Keratinocyte (primary cell): Measurements from ENCODE around the gene SGK2. TPM values are rescaled to one million over a fixed set of nuclear protein-coding genes. Genes with fewer than 3 reads are reported as not detected.

Experiments used
- DNase-seq: peaks from one replicate; pipeline ENCODE4 v3.0.0-alpha.2; 2011; ENCODE audit warnings: low read depth, missing footprints, low spot score
- FAIRE-seq: peaks from 2 replicates; lab custom pipeline; 2011; peaks lifted over from hg19 to GRCh38; lab: Jason Lieb, UNC
- H2AFZ ChIP-seq: 2 replicates; pipeline ENCODE4 v1.6.0; 2012; ENCODE audit warnings: low read length, control low read depth, inconsistent platforms; ENCODE audit not compliant: control insufficient read depth
- H3K27ac ChIP-seq: 2 replicates; pipeline ENCODE4 v1.5.1; 2011; ENCODE audit warnings: low read length; ENCODE audit not compliant: control insufficient read depth, insufficient read depth
- H3K27me3 ChIP-seq: 3 replicates; pipeline ENCODE4 v1.6.0; 2011; ENCODE audit warnings: low read length; ENCODE audit not compliant: control insufficient read depth, insufficient read depth; ENCODE audit errors: extremely low read depth
- H3K36me3 ChIP-seq, 2 experiments: 2 replicates in 1 of 2; 3 replicates in 1 of 2; pipeline ENCODE4 v1.5.1; 2011; ENCODE audit warnings: low read length in 2 of 2, mild to moderate bottlenecking in 1 of 2; ENCODE audit not compliant: control insufficient read depth in 2 of 2, insufficient read depth in 2 of 2; ENCODE audit errors: extremely low read depth in 1 of 2
- H3K4me1 ChIP-seq: 3 replicates; pipeline ENCODE4 v1.5.1; 2011; ENCODE audit warnings: low read length; ENCODE audit not compliant: control insufficient read depth, insufficient read depth; ENCODE audit errors: extremely low read depth
- H3K4me2 ChIP-seq: 3 replicates; pipeline ENCODE4 v1.6.0; 2011; ENCODE audit warnings: low read depth, low read length; ENCODE audit not compliant: control insufficient read depth, insufficient read depth; ENCODE audit errors: extremely low read depth
- H3K4me3 ChIP-seq, 3 experiments: fragments of 200-600 bp in 1 of 3; sonication (generic) in 1 of 3; 2 replicates in 2 of 3; 3 replicates in 1 of 3; pipeline ENCODE4 v1.5.1; 2011 to 2016; ENCODE audit warnings: low read length in 3 of 3, mild to moderate bottlenecking in 3 of 3, control low read depth in 2 of 3, inconsistent platforms in 1 of 3, low read depth in 1 of 3, mixed read lengths in 1 of 3, mixed run types in 1 of 3, moderate library complexity in 1 of 3; ENCODE audit not compliant: control insufficient read depth in 2 of 3, insufficient read depth in 2 of 3; ENCODE audit errors: extremely low read depth in 1 of 3
- H3K79me2 ChIP-seq: 2 replicates; pipeline ENCODE4 v1.6.0; 2012; ENCODE audit warnings: low read length; ENCODE audit not compliant: control insufficient read depth, insufficient read depth
- H3K9ac ChIP-seq: 3 replicates; pipeline ENCODE4 v1.6.0; 2011; ENCODE audit warnings: low read length; ENCODE audit not compliant: control insufficient read depth, insufficient read depth; ENCODE audit errors: extremely low read depth
- H3K9me1 ChIP-seq: 3 replicates; pipeline ENCODE4 v1.6.0; 2011; ENCODE audit warnings: low read length; ENCODE audit not compliant: control insufficient read depth, insufficient read depth; ENCODE audit errors: extremely low read depth
- H3K9me3 ChIP-seq: 2 replicates; pipeline ENCODE4 v1.5.1; 2012; ENCODE audit warnings: low read depth, low read length; ENCODE audit not compliant: control insufficient read depth
- H4K20me1 ChIP-seq: 3 replicates; pipeline ENCODE4 v1.6.0; 2011; ENCODE audit warnings: low read length; ENCODE audit not compliant: control insufficient read depth, insufficient read depth; ENCODE audit errors: extremely low read depth
- EZH2 ChIP-seq: IDR thresholded peaks from one replicate; pipeline ENCODE4 v1.6.1; 2012; ENCODE audit warnings: inconsistent platforms, mild to moderate bottlenecking, low read length, moderate library complexity
- dilution Hi-C: fragments of 300-500 bp; cut with MboI; formaldehyde crosslinking; loops from one replicate; pipeline ENCODE4 v1.7.0; 2020; ENCODE audit warnings: low sequenced_read_pairs; ENCODE audit not compliant: extremely low pct_ligation_motif_present
- polyA plus RNA-seq, 5 experiments: library from polyadenylated mRNA; depleted of rRNA in 3 of 5; stranded (reverse) in 3 of 5; stranded (forward) in 1 of 5; unstranded in 1 of 5; fragments of >200 nt; gene quantifications; 1 replicate in 1 of 5; 2 replicates in 3 of 5; 3 replicates in 1 of 5; pipeline versions ENCODE4 v1.2.1 to v1.2.3, GENCODE V29; 2011 to 2012; ENCODE audit warnings: missing spikeins in 2 of 5, low read depth in 1 of 5, low replicate concordance in 1 of 5
- TF ChIP-seq, protein P1 (sequence below), 3 experiments: IDR thresholded peaks in 1 of 3; conservative IDR thresholded peaks in 1 of 3; optimal IDR thresholded peaks in 1 of 3; 2 replicates in 2 of 3; 3 replicates in 1 of 3; pipeline versions ENCODE3 to v1.5.1; 2011; ENCODE audit warnings: low read length in 3 of 3, mild to moderate bottlenecking in 3 of 3, moderate library complexity in 2 of 3, control low read depth in 1 of 3, inconsistent platforms in 1 of 3; ENCODE audit not compliant: insufficient read depth in 2 of 3; ENCODE audit errors: extremely low read depth in 1 of 3

SGK2 gene
- polyA plus RNA-seq, 1 donor (not counting 4 experiments of a cell fraction or from before 2014, with no cell fraction given), result 0.12 TPM

GRCh38 chr20:43540673-43541060 lies 18.2 kb upstream of the SGK2 start:
- DNase-seq (no peak), FAIRE-seq (no peak)
- Histone ChIP-seq H3K36me3 (peaks cover 0 to 7% of the 10 kb centered on the region in 2 experiments), H3K9me3 (no peaks in the 10 kb centered on the region), H3K27ac (no peak overlapping the region), H3K4me3 (no peak overlapping the region), H3K9me1 (no peaks in the 10 kb centered on the region), H2AFZ (no peak overlapping the region), H3K79me2 (no peaks in the 10 kb centered on the region), H3K9ac (no peak overlapping the region), H4K20me1 (no peaks in the 10 kb centered on the region), H3K27me3 (no peaks in the 10 kb centered on the region), H3K4me1 (no peaks in the 10 kb centered on the region), H3K4me2 (no peak overlapping the region)
- dilution Hi-C loops, result no loop called here
- TF ChIP-seq, protein P1, sequence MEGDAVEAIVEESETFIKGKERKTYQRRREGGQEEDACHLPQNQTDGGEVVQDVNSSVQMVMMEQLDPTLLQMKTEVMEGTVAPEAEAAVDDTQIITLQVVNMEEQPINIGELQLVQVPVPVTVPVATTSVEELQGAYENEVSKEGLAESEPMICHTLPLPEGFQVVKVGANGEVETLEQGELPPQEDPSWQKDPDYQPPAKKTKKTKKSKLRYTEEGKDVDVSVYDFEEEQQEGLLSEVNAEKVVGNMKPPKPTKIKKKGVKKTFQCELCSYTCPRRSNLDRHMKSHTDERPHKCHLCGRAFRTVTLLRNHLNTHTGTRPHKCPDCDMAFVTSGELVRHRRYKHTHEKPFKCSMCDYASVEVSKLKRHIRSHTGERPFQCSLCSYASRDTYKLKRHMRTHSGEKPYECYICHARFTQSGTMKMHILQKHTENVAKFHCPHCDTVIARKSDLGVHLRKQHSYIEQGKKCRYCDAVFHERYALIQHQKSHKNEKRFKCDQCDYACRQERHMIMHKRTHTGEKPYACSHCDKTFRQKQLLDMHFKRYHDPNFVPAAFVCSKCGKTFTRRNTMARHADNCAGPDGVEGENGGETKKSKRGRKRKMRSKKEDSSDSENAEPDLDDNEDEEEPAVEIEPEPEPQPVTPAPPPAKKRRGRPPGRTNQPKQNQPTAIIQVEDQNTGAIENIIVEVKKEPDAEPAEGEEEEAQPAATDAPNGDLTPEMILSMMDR (optimal IDR thresholded peaks at IDR 0.05 in 1 of 3, IDR thresholded peaks at IDR 0.05 in 1 of 3, conservative IDR thresholded peaks at IDR 0.05 in 1 of 3; ENCODE audit: extremely low read depth in 1 of 3, insufficient read depth in 2 of 3, low read length in 3 of 3), result no peak
- no peak for TF ChIP-seq EZH2

DNA sequence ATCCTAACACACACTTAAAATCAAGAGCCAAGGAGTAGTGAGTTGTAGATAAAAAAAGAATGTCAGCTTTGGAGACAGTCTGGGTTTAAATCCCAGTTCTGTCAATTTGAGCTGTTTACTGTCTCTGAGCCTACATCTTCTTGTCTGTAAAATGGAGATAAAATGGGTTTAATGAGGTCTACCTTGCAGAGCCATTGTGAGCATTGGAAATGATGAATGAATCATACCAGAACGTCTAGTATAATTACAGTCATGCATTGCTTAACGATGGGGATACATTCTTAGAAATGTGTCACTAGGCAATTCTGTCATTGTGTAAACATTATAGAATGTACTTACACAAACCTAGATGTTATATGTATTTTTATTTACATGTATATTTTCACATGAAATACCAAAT lies 17.6 kb upstream of the SGK2 start:
- Histone ChIP-seq H3K4me2 (no peak overlapping the region), H3K9me3 (no peaks in the 10 kb centered on the region), H2AFZ (no peak overlapping the region), H3K27ac (no peak overlapping the region), H3K27me3 (no peaks in the 10 kb centered on the region), H3K9ac (no peak overlapping the region), H3K79me2 (no peaks in the 10 kb centered on the region), H3K36me3 (peaks cover 0 to 7% of the 10 kb centered on the region in 2 experiments), H3K9me1 (no peaks in the 10 kb centered on the region), H3K4me3 (no peak overlapping the region), H4K20me1 (no peaks in the 10 kb centered on the region), H3K4me1 (no peaks in the 10 kb centered on the region)
- dilution Hi-C loops, result no loop called here
- DNase-seq (no peak), FAIRE-seq (no peak)
- TF ChIP-seq EZH2, result no peak

DNA sequence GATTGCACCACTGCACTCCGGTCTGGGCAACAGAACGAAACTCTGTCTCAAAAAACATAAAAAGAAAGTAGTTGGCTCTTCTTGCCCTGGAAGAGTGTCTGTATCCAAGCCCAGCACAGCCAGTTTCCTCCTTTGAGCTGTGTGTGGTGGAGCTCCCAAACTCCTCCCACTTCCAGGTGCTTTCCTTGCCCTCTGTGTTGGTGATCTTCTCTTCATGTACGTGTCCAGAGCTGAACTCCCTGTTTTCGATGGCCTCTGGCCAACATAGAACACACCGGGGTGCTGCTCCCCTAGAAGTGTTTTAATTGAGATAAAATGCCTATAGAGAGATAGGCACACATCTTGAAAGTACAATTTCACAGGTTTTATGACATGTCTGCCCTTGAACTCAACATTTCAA lies 16.7 kb upstream of the SGK2 start:
- FAIRE-seq, result no peak
- peaks cover 0 to 3% of the 10 kb centered on the region in 2 experiments for H3K36me3 ChIP-seq
- no peaks in the 10 kb centered on the region for H4K20me1 ChIP-seq
- H3K4me1 ChIP-seq, result no peaks in the 10 kb centered on the region
- H3K4me2 ChIP-seq, result no peak overlapping the region
- no peaks in the 10 kb centered on the region for H3K9me1 ChIP-seq
- H3K27ac ChIP-seq, result no peak overlapping the region
- H3K9me3 ChIP-seq, result no peaks in the 10 kb centered on the region
- no peak for TF ChIP-seq EZH2
- TF ChIP-seq, protein P1 (optimal IDR thresholded peaks at IDR 0.05 in 1 of 3, IDR thresholded peaks at IDR 0.05 in 1 of 3, conservative IDR thresholded peaks at IDR 0.05 in 1 of 3; ENCODE audit: extremely low read depth in 1 of 3, insufficient read depth in 2 of 3, low read length in 3 of 3), result no peak
- no peak overlapping the region for H2AFZ ChIP-seq
- H3K27me3 ChIP-seq, result no peaks in the 10 kb centered on the region
- dilution Hi-C loops, result no loop called here
- H3K9ac ChIP-seq, result no peak overlapping the region
- DNase-seq, result no peak
- no peaks in the 10 kb centered on the region for H3K79me2 ChIP-seq
- H3K4me3 ChIP-seq, result no peak overlapping the region
